ENCODE measurements around the gene ZSWIM9. TPM values are rescaled to one million over a fixed set of nuclear protein-coding genes. Genes with fewer than 3 reads are reported as not detected.
A peak's percentile ranks its signal among the peaks of the same experiment; 100 is the strongest.

Gene ZSWIM9
- total RNA-seq: 1.5 and 2.2 TPM in 2 replicates

DNA sequence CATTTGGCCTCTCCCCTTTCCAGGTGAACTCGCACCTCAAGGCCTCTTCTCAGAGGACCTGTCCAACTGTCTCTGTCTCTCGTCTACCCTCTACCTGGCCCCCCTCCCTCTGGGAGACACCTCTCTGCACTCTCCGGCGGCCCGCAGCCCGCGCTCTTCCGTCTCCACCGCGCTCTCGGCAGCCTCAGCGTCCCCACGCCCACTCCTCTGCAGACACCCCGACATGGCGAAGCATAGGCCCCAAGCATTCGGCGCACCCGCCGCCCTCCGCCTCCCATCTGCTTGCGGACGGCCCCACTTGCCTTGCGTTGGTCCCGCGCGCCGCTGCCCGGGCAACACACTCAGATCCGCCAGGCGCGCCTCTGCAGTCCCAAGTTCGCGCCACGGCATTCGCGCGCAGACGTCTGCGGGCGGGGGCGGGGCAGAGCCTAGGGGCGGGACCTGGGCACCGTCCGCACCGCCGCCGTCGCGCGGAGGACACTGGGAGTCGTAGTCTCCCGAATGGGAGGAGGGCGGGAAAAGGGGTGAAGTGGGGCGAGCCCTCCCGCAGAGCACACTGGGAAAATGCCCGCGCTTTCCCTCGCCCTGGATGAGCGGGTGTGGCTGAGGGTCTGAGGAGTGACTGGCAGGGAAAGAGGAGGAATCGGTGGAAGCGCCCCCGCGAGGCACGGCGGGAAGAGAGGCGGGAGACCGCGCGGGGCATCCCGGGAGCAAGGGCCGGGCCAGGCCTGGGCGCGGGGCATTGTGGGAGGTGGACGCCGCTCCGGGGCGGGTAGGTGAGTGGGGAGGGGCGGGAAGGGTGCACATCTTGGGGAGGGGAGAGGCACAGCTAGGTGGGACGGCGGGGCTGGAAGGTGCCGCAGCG is at the start of gene ZSWIM9, which contains the start of gene LIG1:
TSS of gene ZSWIM9 (plus strand) at position 742 of the 865 bp plus-strand sequence. CDS start 1,123 bp downstream, outside the sequence.
TSS of gene LIG1 (minus strand) at position 406 of the 865 bp plus-strand sequence. CDS start 4,778 bp downstream, outside the sequence.
- TF ChIP-seq, protein P1, sequence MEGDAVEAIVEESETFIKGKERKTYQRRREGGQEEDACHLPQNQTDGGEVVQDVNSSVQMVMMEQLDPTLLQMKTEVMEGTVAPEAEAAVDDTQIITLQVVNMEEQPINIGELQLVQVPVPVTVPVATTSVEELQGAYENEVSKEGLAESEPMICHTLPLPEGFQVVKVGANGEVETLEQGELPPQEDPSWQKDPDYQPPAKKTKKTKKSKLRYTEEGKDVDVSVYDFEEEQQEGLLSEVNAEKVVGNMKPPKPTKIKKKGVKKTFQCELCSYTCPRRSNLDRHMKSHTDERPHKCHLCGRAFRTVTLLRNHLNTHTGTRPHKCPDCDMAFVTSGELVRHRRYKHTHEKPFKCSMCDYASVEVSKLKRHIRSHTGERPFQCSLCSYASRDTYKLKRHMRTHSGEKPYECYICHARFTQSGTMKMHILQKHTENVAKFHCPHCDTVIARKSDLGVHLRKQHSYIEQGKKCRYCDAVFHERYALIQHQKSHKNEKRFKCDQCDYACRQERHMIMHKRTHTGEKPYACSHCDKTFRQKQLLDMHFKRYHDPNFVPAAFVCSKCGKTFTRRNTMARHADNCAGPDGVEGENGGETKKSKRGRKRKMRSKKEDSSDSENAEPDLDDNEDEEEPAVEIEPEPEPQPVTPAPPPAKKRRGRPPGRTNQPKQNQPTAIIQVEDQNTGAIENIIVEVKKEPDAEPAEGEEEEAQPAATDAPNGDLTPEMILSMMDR (IDR thresholded peaks at IDR 0.05; ENCODE audit: extremely low read depth, low read depth, low read length): no peak
- Histone ChIP-seq H3K79me2 (ENCODE audit: insufficient read depth, low read length) (peaks cover 29% of the 10 kb centered on the region), H3K27ac (ENCODE audit: low read depth, low read length) (peak within 1 kb of the TSS; percentile 75)

DNA sequence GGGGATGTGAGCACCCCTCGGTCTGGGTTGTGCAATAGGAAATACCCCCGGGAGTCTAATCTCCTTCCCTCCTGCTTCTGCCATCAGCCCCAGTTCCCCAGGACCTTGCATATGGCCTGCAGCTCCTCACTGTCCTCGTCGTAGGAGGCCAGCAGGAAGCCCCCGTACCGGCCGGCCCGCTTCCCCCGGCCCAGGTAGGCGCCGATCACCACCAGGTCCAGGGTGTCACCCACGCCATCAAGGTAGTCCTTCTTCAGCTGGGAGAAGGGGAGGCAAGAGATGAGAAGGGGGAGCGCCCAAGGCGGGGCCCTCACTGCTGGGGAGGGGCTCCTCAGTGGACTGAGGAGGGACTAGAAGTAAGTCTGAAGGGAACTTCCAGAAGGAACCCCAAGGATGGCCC is 49.4 kb upstream of the ZSWIM9 start:
- H2AFZ ChIP-seq (ENCODE audit: low read length): no peak overlapping the region
- TF ChIP-seq, protein P1 (IDR thresholded peaks at IDR 0.05; ENCODE audit: extremely low read depth, low read depth, low read length): no peak
- H4K20me1 ChIP-seq (ENCODE audit: insufficient read depth, low read length): no peaks in the 10 kb centered on the region
- peaks cover 8% of the 10 kb centered on the region for H3K4me1 ChIP-seq (ENCODE audit: insufficient read depth, low read length)
- H3K4me3 ChIP-seq (ENCODE audit: insufficient read depth, low read length): no peak overlapping the region
- no peak for DNase-seq (ENCODE audit: insufficient read length, low spot score, missing footprints)
- H3K27me3 ChIP-seq (ENCODE audit: insufficient read depth, low read length): no peaks in the 10 kb centered on the region
- H3K4me2 ChIP-seq (ENCODE audit: insufficient read depth, low read length): no peak overlapping the region
- H3K27ac ChIP-seq (ENCODE audit: low read depth, low read length): no peak overlapping the region
- H3K9me3 ChIP-seq (ENCODE audit: low read depth, low read length): no peaks in the 10 kb centered on the region
- peaks cover 5% of the 10 kb centered on the region for H3K36me3 ChIP-seq (ENCODE audit: insufficient read depth, low read length)
- no peaks in the 10 kb centered on the region for H3K79me2 ChIP-seq (ENCODE audit: insufficient read depth, low read length)

More for the DNA sequence above, at the start of gene ZSWIM9, which contains the start of gene LIG1:
- H3K4me1 ChIP-seq (ENCODE audit: insufficient read depth, low read length): peaks cover 11% of the 10 kb centered on the region
- no peaks in the 10 kb centered on the region for H4K20me1 ChIP-seq (ENCODE audit: insufficient read depth, low read length)
- H3K27me3 ChIP-seq (ENCODE audit: insufficient read depth, low read length): no peaks in the 10 kb centered on the region
- H3K9me3 ChIP-seq (ENCODE audit: low read depth, low read length): no peaks in the 10 kb centered on the region
- peak within 1 kb of the TSS; percentile 97 for H2AFZ ChIP-seq (ENCODE audit: low read length)
- peaks cover 17% of the 10 kb centered on the region for H3K36me3 ChIP-seq (ENCODE audit: insufficient read depth, low read length)
- DNase-seq (ENCODE audit: insufficient read length, low spot score, missing footprints): peak; percentile 100
- H3K4me2 ChIP-seq (ENCODE audit: insufficient read depth, low read length): peak within 1 kb of the TSS; percentile 93
- peak within 1 kb of the TSS; percentile 95 for H3K4me3 ChIP-seq (ENCODE audit: insufficient read depth, low read length)

DNA sequence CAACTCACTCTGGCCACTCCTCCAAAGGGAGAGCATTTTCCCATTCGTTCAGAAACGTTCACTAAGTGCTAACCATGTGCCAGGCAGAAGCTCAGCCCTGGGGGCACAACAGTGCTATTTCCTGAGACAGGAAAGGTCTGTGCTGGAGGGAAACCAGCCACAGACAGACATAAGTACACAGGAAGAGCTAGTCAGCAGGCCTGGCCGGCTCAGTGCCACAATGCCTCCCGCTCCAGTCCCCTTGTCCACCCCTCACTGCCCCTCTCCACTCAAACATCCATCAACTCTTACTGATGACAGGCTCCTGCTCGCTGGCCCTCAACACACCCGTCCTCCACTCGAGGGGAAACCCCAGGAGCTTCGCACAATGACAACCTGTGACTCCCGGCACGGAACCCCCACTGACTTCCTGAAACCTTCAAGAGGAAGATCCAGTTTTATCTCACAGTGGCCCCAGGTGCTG is 48.5 kb upstream of the ZSWIM9 start:
- no peaks in the 10 kb centered on the region for H3K79me2 ChIP-seq (ENCODE audit: insufficient read depth, low read length)
- DNase-seq (ENCODE audit: insufficient read length, low spot score, missing footprints): peak; percentile 39
- H3K27ac ChIP-seq (ENCODE audit: low read depth, low read length): no peak overlapping the region

More for the DNA sequence above, 48.5 kb upstream of the ZSWIM9 start:
- Histone ChIP-seq H3K27me3 (ENCODE audit: insufficient read depth, low read length) (no peaks in the 10 kb centered on the region), H4K20me1 (ENCODE audit: insufficient read depth, low read length) (no peaks in the 10 kb centered on the region), H3K4me1 (ENCODE audit: insufficient read depth, low read length) (peaks cover 8% of the 10 kb centered on the region), H3K36me3 (ENCODE audit: insufficient read depth, low read length) (peaks cover 5% of the 10 kb centered on the region), H2AFZ (ENCODE audit: low read length) (no peak overlapping the region), H3K4me2 (ENCODE audit: insufficient read depth, low read length) (no peak overlapping the region), H3K9me3 (ENCODE audit: low read depth, low read length) (no peaks in the 10 kb centered on the region), H3K4me3 (ENCODE audit: insufficient read depth, low read length) (no peak overlapping the region)
- TF ChIP-seq, protein P1 (IDR thresholded peaks at IDR 0.05; ENCODE audit: extremely low read depth, low read depth, low read length): no peak

Measured in osteoblast (primary cell).